ENCODE results near the gene AUTS2. TPM values are rescaled to one million over a fixed set of nuclear protein-coding genes. Genes with fewer than 3 reads are reported as not detected.

Gene AUTS2
- total and polyA plus RNA-seq, 2 of the 8 experiments (the other 6 are each of a cell fraction or from before 2014, with no cell fraction given): 25.9 to 101 TPM

- H3K27me3 ChIP-seq (replicated peaks in 1 of 4; ENCODE audit: control insufficient read depth in 3 of 4, extremely low read depth in 1 of 4, insufficient read depth in 3 of 4, low read length in 3 of 4): no peaks in the 10 kb centered on the region
- H3K27ac ChIP-seq (ENCODE audit: low read depth, low read length): no peak overlapping the region
- no peak overlapping the region for H2AK5ac ChIP-seq (ENCODE audit: low read depth, low read length)
- CTCF ChIA-PET (ENCODE audit: partially characterized antibody): interaction anchor here (0.6 to 1.0 kb wide), 2 partner anchors 22 to 266 kb away, joined by 3 read pairs; no protein-coding TSS in a partner anchor
- no peak overlapping the region for H2BK5ac ChIP-seq (ENCODE audit: low read depth, low read length)
- POLR2A ChIA-PET (ENCODE audit: partially characterized antibody): no interaction called here
- H3K14ac ChIP-seq (ENCODE audit: insufficient read length): no peak overlapping the region
- no peak overlapping the region for H2BK120ac ChIP-seq (replicated peaks; ENCODE audit: low read depth, low read length)
- no peak overlapping the region for H2BK12ac ChIP-seq (ENCODE audit: low read depth, low read length)
- no peak overlapping the region for H4K91ac ChIP-seq (replicated peaks; ENCODE audit: insufficient read length, low read length)
- H3K4me1 ChIP-seq (replicated peaks in 1 of 4; ENCODE audit: control insufficient read depth in 3 of 4, insufficient read depth in 4 of 4, low read length in 3 of 4): no peaks in the 10 kb centered on the region
- H3K9ac ChIP-seq (replicated peaks in 1 of 4; ENCODE audit: extremely low read depth in 1 of 4, low read depth in 3 of 4, low read length in 3 of 4): no peak overlapping the region
- no peak overlapping the region for H3K4me3 ChIP-seq (ENCODE audit: extremely low read depth in 1 of 4, insufficient read depth in 2 of 4, low read depth in 3 of 4, low read length in 4 of 4)
- no peak overlapping the region for H3K4ac ChIP-seq (replicated peaks; ENCODE audit: insufficient read length, low read depth, low read length)
- H3K36me3 ChIP-seq (ENCODE audit: control insufficient read depth in 2 of 4, insufficient read depth in 4 of 4, low read length in 3 of 4): no peaks in the 10 kb centered on the region
- no peak overlapping the region for H2AFZ ChIP-seq (ENCODE audit: low read length)
- DNase-seq (ENCODE audit: low read depth in 1 of 2, low spot score in 2 of 2) (no peak), FAIRE-seq (no peak)
- TF ChIP-seq CTCF (IDR thresholded peaks at IDR 0.05; ENCODE audit: control extremely low read depth in 1 of 3, insufficient read depth in 1 of 3, low read depth in 1 of 3, low read length in 3 of 3) (peak in 1 of 3 experiments; percentile 17; a peak in 1 of 4 replicates), RAD21 (IDR thresholded peaks at IDR 0.05 in 1 of 2, conservative IDR thresholded peaks at IDR 0.05 in 1 of 2; ENCODE audit: low read depth in 2 of 2, low read length in 2 of 2) (peak; percentile 37 to 53), CHD1 (IDR thresholded peaks at IDR 0.05; ENCODE audit: low read depth, low read length) (no peak)
- no peak overlapping the region for H3K56ac ChIP-seq (replicated peaks; ENCODE audit: insufficient read length, low read depth, low read length)
- no peak overlapping the region for H4K5ac ChIP-seq (ENCODE audit: insufficient read length, low read depth, low read length)
- no peaks in the 10 kb centered on the region for H3K79me1 ChIP-seq (ENCODE audit: low read depth, low read length)
- no peak overlapping the region for H3K18ac ChIP-seq (ENCODE audit: extremely low read depth, low read length)
- no peaks in the 10 kb centered on the region for H3K23me2 ChIP-seq (ENCODE audit: low read depth, low read length)
- 84% methylated on average over 2 of the region's 2 CpGs; no CpG with 5 or more reads in 1 of the 2 experiments for WGBS, 2 experiments (ENCODE audit: extremely low coverage in 1 of 2, insufficient coverage in 1 of 2, insufficient read length in 1 of 2, insufficient replicate concordance in 2 of 2, low coverage in 1 of 2, low lambda C conversion rate in 2 of 2, missing lambda C conversion rate in 1 of 2)
- H3K4me2 ChIP-seq (ENCODE audit: insufficient read depth in 1 of 2, low read depth in 2 of 2, low read length in 2 of 2): no peak overlapping the region
- H3K79me2 ChIP-seq (ENCODE audit: control insufficient read depth in 1 of 2, insufficient read depth in 2 of 2, low read length in 2 of 2): no peaks in the 10 kb centered on the region
- H2BK15ac ChIP-seq (ENCODE audit: low read length): no peak overlapping the region
- H2BK20ac ChIP-seq (ENCODE audit: low read length): no peak overlapping the region; the same call in 1 of the 2 replicates
- no peaks in the 10 kb centered on the region for H3K9me3 ChIP-seq (ENCODE audit: insufficient read depth in 2 of 2, low read depth in 1 of 2, low read length in 1 of 2)
- H4K8ac ChIP-seq (ENCODE audit: extremely low read depth, insufficient read depth, low read length): no peak overlapping the region
- H3K23ac ChIP-seq (ENCODE audit: insufficient read length): no peak overlapping the region
- H4K20me1 ChIP-seq (replicated peaks in 1 of 2; ENCODE audit: control insufficient read depth in 1 of 2, insufficient read depth in 2 of 2, low read length in 2 of 2): no peaks in the 10 kb centered on the region
Observed at GRCh38 chr7:70434376-70434775, 836.1 kb downstream of the AUTS2 start.
